Measurements from ENCODE around the gene GPR45. TPM values are rescaled to one million over a fixed set of nuclear protein-coding genes. Genes with fewer than 3 reads are reported as not detected.

Gene GPR45
- total RNA-seq, 1 donor: not detected

- TF ChIP-seq CTCF (IDR thresholded peaks at IDR 0.05; ENCODE audit: insufficient read depth, low read depth, low read length): no peak
- no peak for DNase-seq (ENCODE audit: low read depth)
- H3K4me3 ChIP-seq (ENCODE audit: low read depth, low read length): no peak overlapping the region
Measured at GRCh38 chr2:105279126-105279525, 37.6 kb downstream of the GPR45 start.

- no peak for TF ChIP-seq CTCF (IDR thresholded peaks at IDR 0.05; ENCODE audit: insufficient read depth, low read depth, low read length)
- DNase-seq (ENCODE audit: low read depth): no peak
Measured at GRCh38 chr2:105280281-105280680, 38.7 kb downstream of the GPR45 start.

GRCh38 chr2:105283532-105283931 is 42.0 kb downstream of the GPR45 start:
- TF ChIP-seq CTCF (IDR thresholded peaks at IDR 0.05; ENCODE audit: insufficient read depth, low read depth, low read length): no peak
- no peak for DNase-seq (ENCODE audit: low read depth)
- no peak overlapping the region for H3K4me3 ChIP-seq (ENCODE audit: low read depth, low read length)

More at GRCh38 chr2:105280281-105280680, 38.7 kb downstream of the GPR45 start:
- no peak overlapping the region for H3K4me3 ChIP-seq (ENCODE audit: low read depth, low read length)

GRCh38 chr2:105287692-105288091 is 46.1 kb downstream of the GPR45 start:
- peak; percentile 55 for TF ChIP-seq CTCF (IDR thresholded peaks at IDR 0.05; ENCODE audit: insufficient read depth, low read depth, low read length)
- no peak overlapping the region for H3K4me3 ChIP-seq (ENCODE audit: low read depth, low read length)
- DNase-seq (ENCODE audit: low read depth): peak; percentile 61

- no peak for DNase-seq (ENCODE audit: low read depth)
- no peak for TF ChIP-seq CTCF (IDR thresholded peaks at IDR 0.05; ENCODE audit: insufficient read depth, low read depth, low read length)
- H3K4me3 ChIP-seq (ENCODE audit: low read depth, low read length): no peak overlapping the region
Measured at GRCh38 chr2:105288133-105288532, 46.6 kb downstream of the GPR45 start.

- no peak for DNase-seq (ENCODE audit: low read depth)
- TF ChIP-seq CTCF (IDR thresholded peaks at IDR 0.05; ENCODE audit: insufficient read depth, low read depth, low read length): no peak
- no peak overlapping the region for H3K4me3 ChIP-seq (ENCODE audit: low read depth, low read length)
Measured at GRCh38 chr2:105290981-105291660, 49.6 kb downstream of the GPR45 start.

- TF ChIP-seq CTCF (IDR thresholded peaks at IDR 0.05; ENCODE audit: insufficient read depth, low read depth, low read length): no peak
- no peak for DNase-seq (ENCODE audit: low read depth)
- H3K4me3 ChIP-seq (ENCODE audit: low read depth, low read length): no peak overlapping the region
Measured at GRCh38 chr2:105291981-105292380, 50.4 kb downstream of the GPR45 start.

Data from fibroblast of villous mesenchyme (primary cell).